Measurements from ENCODE around the gene SUPT3H.

The SUPT3H gene

DNA sequence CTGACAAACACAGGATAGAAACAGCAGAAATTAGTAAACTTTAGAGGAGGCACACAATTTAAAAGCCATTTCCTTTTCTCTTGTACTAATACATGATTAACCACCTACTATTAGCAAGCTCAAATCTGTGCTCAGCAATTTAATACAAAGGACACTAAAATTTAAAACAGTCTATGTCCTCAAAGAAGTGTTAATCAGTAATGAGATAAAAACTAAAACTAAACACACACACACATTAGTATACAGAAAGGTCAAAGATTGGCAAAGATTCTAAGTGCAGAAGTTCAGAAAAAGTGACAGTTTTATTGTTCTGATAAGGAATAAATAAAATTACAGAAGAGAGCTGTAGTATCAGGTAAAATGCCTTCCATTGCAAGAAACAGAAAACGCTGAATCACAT, 123.5 kb downstream of the SUPT3H start:
- DNase-seq (ENCODE audit: insufficient read length, low spot score), result no peak
- TF ChIP-seq SPI1 (IDR thresholded peaks at IDR 0.05; ENCODE audit: low read depth, low read length), result no peak
- no peak for FAIRE-seq

DNA sequence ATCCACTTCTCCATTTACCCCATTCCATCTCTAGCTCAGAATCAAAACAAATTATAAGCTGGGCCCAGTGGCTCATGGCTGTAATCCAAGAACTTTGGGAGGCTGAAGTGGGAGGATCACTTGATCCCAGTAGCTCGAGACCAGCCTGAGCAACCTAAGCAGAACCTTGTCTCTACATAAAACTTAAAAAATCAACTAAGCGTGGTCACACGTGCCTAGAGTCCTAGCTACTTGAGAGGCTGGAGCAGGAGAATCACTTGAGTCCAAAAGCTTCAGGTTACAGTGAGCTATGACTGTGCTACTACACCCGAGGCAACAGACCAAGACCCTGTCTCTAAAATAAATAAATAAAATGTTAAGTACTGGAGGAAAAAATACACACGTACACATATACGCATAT, 124.3 kb downstream of the SUPT3H start:
- DNase-seq (ENCODE audit: insufficient read length, low spot score), result no peak
- no peak for FAIRE-seq
- TF ChIP-seq POLR2A (IDR thresholded peaks at IDR 0.05; ENCODE audit: low read depth, low read length) (no peak), SPI1 (IDR thresholded peaks at IDR 0.05; ENCODE audit: low read depth, low read length) (no peak), POLR2AphosphoS5 (IDR thresholded peaks at IDR 0.05; ENCODE audit: low read depth, low read length) (no peak), PAX5 (IDR thresholded peaks at IDR 0.05; ENCODE audit: insufficient read depth, low read length, severe bottlenecking) (no peak), POU2F2 (IDR thresholded peaks at IDR 0.05; ENCODE audit: low read depth, low read length) (no peak)

DNA sequence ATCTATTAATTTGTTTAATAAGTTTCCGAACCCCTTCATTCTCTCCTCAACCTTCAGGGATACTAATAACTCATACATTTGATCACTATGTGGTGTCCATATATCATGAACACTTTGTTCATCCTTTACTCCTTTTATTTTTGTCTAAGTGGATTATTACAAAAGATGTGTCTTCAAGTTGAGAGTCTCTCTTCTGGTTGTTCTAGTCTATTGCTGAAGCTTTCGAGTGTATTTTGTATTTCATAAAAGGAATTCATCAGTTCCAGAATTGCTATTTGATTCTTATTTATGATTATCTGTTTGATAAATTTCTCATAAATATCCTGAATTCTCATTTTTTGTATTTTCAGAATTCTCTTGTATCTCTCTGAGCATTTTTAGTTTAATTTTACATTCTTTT, 146.1 kb downstream of the SUPT3H start:
- DNase-seq (ENCODE audit: insufficient read length, low spot score) (no peak), FAIRE-seq (no peak)
- no peak for TF ChIP-seq PAX5 (IDR thresholded peaks at IDR 0.05; ENCODE audit: insufficient read depth, low read length, severe bottlenecking)
- TF ChIP-seq TAF1 (IDR thresholded peaks at IDR 0.05; ENCODE audit: low read depth, low read length), result no peak
- no peak for TF ChIP-seq POU2F2 (IDR thresholded peaks at IDR 0.05; ENCODE audit: low read depth, low read length)
- TF ChIP-seq POLR2AphosphoS5 (IDR thresholded peaks at IDR 0.05; ENCODE audit: low read depth, low read length), result no peak
- no peak for TF ChIP-seq POLR2A (IDR thresholded peaks at IDR 0.05; ENCODE audit: low read depth, low read length)
- no peak for TF ChIP-seq SPI1 (IDR thresholded peaks at IDR 0.05; ENCODE audit: low read depth, low read length)

DNA sequence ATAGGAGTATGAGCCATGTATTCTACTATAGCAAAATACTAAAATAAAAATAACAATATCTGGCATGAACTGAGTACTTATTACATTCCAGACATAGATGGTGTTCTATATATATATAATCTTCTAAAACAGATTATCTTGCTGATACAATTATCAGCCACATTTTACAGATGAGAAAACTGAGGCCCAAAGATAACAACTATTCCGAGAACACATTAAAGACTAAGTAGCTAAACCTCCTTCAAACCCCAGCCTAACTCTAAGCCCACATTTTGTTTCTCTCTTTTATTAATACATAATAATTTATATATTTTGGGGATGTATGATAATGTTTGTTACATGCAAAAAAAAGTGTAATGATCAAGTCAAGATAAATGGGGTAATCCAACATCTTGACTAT, 148.3 kb downstream of the SUPT3H start:
- TF ChIP-seq POU2F2 (IDR thresholded peaks at IDR 0.05; ENCODE audit: low read depth, low read length) (no peak), SPI1 (IDR thresholded peaks at IDR 0.05; ENCODE audit: low read depth, low read length) (no peak), PAX5 (IDR thresholded peaks at IDR 0.05; ENCODE audit: insufficient read depth, low read length, severe bottlenecking) (no peak), TAF1 (IDR thresholded peaks at IDR 0.05; ENCODE audit: low read depth, low read length) (no peak), POLR2A (IDR thresholded peaks at IDR 0.05; ENCODE audit: low read depth, low read length) (no peak), POLR2AphosphoS5 (IDR thresholded peaks at IDR 0.05; ENCODE audit: low read depth, low read length) (no peak)
- DNase-seq (ENCODE audit: insufficient read length, low spot score) (no peak), FAIRE-seq (no peak)

DNA sequence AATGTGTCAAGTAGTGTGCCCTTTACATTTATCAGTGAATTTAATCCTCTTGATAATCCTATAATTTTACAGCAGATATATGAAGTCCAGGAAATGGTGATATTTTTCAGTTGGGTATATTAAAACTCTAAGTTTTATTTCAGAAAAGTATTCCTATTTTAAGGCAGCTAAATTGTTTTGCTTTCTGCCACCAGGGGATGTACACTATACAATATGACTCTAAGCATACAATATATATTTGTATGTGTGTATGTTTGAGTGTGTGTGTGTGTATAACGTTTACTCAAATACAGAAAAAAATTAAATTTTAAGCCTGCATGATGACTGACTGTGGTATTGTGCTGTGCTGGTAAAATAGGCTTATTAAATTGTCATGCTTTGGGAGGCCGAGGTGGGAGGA, 151.7 kb downstream of the SUPT3H start:
- FAIRE-seq, result no peak
- no peak for TF ChIP-seq PAX5 (IDR thresholded peaks at IDR 0.05; ENCODE audit: insufficient read depth, low read length, severe bottlenecking)
- TF ChIP-seq POLR2A (IDR thresholded peaks at IDR 0.05; ENCODE audit: low read depth, low read length), result no peak
- no peak for TF ChIP-seq POU2F2 (IDR thresholded peaks at IDR 0.05; ENCODE audit: low read depth, low read length)
- TF ChIP-seq POLR2AphosphoS5 (IDR thresholded peaks at IDR 0.05; ENCODE audit: low read depth, low read length), result no peak
- no peak for TF ChIP-seq SPI1 (IDR thresholded peaks at IDR 0.05; ENCODE audit: low read depth, low read length)
- TF ChIP-seq TAF1 (IDR thresholded peaks at IDR 0.05; ENCODE audit: low read depth, low read length), result no peak
- DNase-seq (ENCODE audit: insufficient read length, low spot score), result no peak

DNA sequence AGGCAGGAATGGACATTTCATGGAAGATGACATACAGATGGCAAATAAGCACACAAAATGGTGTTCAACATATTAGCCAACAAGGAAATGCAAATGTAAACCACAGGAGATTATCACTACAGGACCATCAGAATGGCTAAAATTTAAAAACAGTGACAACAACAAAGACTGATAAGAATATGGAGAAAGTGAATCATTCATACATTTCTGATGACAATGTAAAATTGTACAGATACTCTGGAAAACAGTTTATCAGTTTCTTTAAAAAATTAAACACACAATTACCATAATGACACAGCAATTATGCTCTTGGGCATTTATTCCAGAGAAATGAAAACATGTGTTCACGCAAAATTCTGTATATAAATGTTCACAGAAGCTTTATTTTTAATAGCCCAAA, 155.4 kb downstream of the SUPT3H start:
- no peak for DNase-seq (ENCODE audit: insufficient read length, low spot score)
- no peak for FAIRE-seq
- TF ChIP-seq SPI1 (IDR thresholded peaks at IDR 0.05; ENCODE audit: low read depth, low read length) (no peak), POLR2AphosphoS5 (IDR thresholded peaks at IDR 0.05; ENCODE audit: low read depth, low read length) (no peak), PAX5 (IDR thresholded peaks at IDR 0.05; ENCODE audit: insufficient read depth, low read length, severe bottlenecking) (no peak), POLR2A (IDR thresholded peaks at IDR 0.05; ENCODE audit: low read depth, low read length) (no peak), POU2F2 (IDR thresholded peaks at IDR 0.05; ENCODE audit: low read depth, low read length) (no peak), TAF1 (IDR thresholded peaks at IDR 0.05; ENCODE audit: low read depth, low read length) (no peak)

DNA sequence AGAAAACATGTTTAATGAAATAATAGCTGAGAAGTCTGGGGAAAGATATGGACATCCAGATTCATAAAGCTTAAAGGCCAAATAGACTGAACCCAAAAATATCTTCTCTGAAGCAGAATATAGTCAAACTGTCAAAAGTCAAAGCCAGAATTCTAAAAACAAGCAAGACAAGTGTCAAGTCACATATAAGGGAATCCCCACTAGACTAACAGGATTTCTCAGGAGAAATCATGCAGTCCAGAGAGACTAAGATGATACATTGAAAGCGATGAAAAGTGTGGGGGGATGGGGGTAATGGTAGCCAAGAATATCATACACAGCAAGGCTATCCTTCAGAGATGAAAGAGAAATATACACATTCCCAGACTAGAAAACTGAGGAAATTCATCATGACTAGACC, 162.0 kb downstream of the SUPT3H start:
- no peak for FAIRE-seq
- DNase-seq (ENCODE audit: insufficient read length, low spot score), result no peak
- no peak for TF ChIP-seq TAF1 (IDR thresholded peaks at IDR 0.05; ENCODE audit: low read depth, low read length)
- TF ChIP-seq POU2F2 (IDR thresholded peaks at IDR 0.05; ENCODE audit: low read depth, low read length), result no peak
- no peak for TF ChIP-seq PAX5 (IDR thresholded peaks at IDR 0.05; ENCODE audit: insufficient read depth, low read length, severe bottlenecking)
- TF ChIP-seq POLR2A (IDR thresholded peaks at IDR 0.05; ENCODE audit: low read depth, low read length), result no peak

DNA sequence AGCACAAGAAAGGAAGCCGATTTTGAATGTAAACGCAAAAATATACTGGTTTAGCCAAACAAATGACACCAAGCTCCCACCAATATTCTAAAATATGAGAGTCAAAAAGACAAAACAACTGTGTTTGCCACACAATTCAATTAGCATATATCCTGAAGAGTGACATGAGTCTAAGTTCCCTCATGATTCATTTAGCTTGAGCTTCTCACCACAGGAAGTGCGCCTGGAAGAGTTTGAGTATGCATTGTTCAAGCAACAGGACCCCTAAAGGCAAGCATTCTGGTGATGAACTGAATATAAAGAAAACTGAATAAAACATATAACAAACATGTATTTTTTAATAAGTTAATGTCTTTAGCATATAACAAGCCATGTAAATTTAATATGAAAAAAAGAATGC, 164.8 kb downstream of the SUPT3H start:
- TF ChIP-seq POU2F2 (IDR thresholded peaks at IDR 0.05; ENCODE audit: low read depth, low read length), result no peak
- no peak for TF ChIP-seq POLR2A (IDR thresholded peaks at IDR 0.05; ENCODE audit: low read depth, low read length)
- no peak for TF ChIP-seq SPI1 (IDR thresholded peaks at IDR 0.05; ENCODE audit: low read depth, low read length)
- TF ChIP-seq PAX5 (IDR thresholded peaks at IDR 0.05; ENCODE audit: insufficient read depth, low read length, severe bottlenecking), result no peak
- TF ChIP-seq TAF1 (IDR thresholded peaks at IDR 0.05; ENCODE audit: low read depth, low read length), result no peak
- FAIRE-seq (peak; percentile 16), DNase-seq (ENCODE audit: insufficient read length, low spot score) (no peak)

DNA sequence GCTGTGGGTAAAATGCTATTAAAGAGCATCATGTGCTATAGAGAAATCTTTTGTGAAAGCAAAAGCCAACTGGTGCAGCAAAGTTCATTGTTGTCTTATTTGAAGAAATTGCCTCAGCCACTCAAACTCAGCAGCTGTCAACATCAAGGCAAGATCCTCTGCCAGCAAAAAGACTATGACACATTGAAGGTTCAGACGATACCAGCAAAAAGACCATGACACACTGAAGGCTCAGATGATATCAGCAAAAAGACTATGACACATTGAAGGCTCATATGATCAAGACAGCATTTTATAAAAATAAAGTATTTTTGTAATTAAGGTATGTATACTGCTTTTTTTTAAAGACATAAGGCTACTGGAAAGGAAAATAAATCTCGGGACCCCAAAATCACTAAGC, 168.0 kb downstream of the SUPT3H start:
- no peak for DNase-seq (ENCODE audit: insufficient read length, low spot score)

DNA sequence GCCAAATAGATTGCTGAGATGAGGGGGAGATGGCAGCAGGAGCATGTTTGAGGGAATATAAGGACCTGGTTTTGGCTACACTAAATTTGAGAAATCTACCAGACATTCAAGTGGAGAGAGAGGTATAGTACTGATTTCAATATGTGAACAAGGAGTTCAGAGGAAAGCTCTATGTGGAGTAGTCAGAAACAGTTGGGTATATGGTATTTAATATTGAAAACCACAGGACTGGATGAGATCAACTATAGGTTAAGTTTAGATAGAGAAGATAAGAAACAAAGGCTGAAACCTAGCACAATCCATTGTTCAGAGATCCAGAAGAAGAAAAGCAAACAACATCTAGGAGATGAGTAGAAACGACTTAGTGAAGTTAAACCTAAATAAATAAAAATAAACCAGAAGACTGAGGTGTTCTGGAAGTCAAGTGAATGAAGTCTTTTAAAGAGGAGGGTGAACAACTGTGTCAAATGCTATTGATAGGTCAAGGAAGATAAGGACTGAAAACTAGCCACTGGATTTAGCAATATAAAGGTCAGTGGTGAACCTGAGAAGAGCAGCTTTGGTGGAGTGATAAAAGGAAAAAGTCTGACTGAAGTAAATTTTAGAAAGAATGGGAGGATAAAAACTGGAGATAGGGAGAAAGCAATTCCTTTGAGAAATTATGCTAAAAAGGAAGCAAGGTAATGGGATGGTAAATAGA, 170.8 kb downstream of the SUPT3H start:
- no peak for FAIRE-seq
- no peak for TF ChIP-seq SPI1 (IDR thresholded peaks at IDR 0.05; ENCODE audit: low read depth, low read length)
- DNase-seq (ENCODE audit: insufficient read length, low spot score), result no peak

More for the DNA sequence above, 168.0 kb downstream of the SUPT3H start:
- TF ChIP-seq TAF1 (IDR thresholded peaks at IDR 0.05; ENCODE audit: low read depth, low read length), result no peak
- TF ChIP-seq PAX5 (IDR thresholded peaks at IDR 0.05; ENCODE audit: insufficient read depth, low read length, severe bottlenecking), result no peak
- no peak for FAIRE-seq

DNA sequence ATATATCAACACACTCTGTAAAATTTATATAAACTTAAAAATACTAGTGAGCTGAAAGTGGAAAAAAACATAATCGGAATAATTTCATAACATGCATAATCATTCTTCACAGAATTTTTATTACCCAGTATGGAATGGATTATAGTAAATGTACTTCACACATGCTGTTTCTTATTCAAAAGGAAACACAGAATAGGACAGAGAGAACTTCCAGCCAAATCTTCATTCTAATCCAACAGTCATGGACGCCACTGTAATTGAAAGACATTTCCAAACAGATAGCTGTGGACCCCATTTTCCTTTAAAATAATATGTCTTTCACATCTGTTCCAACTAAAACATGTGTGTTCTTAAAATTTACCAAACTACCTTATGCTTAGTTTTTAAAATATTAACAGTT, 176.2 kb downstream of the SUPT3H start:
- TF ChIP-seq POU2F2 (IDR thresholded peaks at IDR 0.05; ENCODE audit: low read depth, low read length), result no peak
- TF ChIP-seq SPI1 (IDR thresholded peaks at IDR 0.05; ENCODE audit: low read depth, low read length), result no peak
- no peak for TF ChIP-seq POLR2AphosphoS5 (IDR thresholded peaks at IDR 0.05; ENCODE audit: low read depth, low read length)
- TF ChIP-seq PAX5 (IDR thresholded peaks at IDR 0.05; ENCODE audit: insufficient read depth, low read length, severe bottlenecking), result no peak
- no peak for TF ChIP-seq TAF1 (IDR thresholded peaks at IDR 0.05; ENCODE audit: low read depth, low read length)
- TF ChIP-seq POLR2A (IDR thresholded peaks at IDR 0.05; ENCODE audit: low read depth, low read length), result no peak
- FAIRE-seq, result no peak
- no peak for DNase-seq (ENCODE audit: insufficient read length, low spot score)
